Suprapubic skin (tissue), 4 donors: Measurements from ENCODE around the gene PTPN22. TPM values are rescaled to one million over a fixed set of nuclear protein-coding genes. Genes with fewer than 3 reads are reported as not detected.
A peak's percentile ranks its signal among the peaks of the same experiment; 100 is the strongest.

Source experiments
- DNase-seq, 2 donors: peaks; one replicate each; pipeline ENCODE4 v3.0.0-alpha.2; 2019; ENCODE audit warnings: low spot score in 2 of 2
- H3K27ac ChIP-seq: fragments of 200-600 bp; sonication (generic); one replicate; pipeline ENCODE4 v1.5.1; 2019
- H3K27me3 ChIP-seq: fragments of 200-600 bp; sonication (generic); one replicate; pipeline ENCODE4 v1.5.1; 2019
- H3K36me3 ChIP-seq: fragments of 200-600 bp; sonication (generic); one replicate; pipeline ENCODE4 v1.5.1; 2019
- H3K4me1 ChIP-seq: fragments of 200-600 bp; sonication (generic); one replicate; pipeline ENCODE4 v1.5.1; 2019
- H3K4me3 ChIP-seq: fragments of 200-600 bp; sonication (generic); one replicate; pipeline ENCODE4 v1.5.1; 2019; ENCODE audit warnings: mild to moderate bottlenecking
- H3K9me3 ChIP-seq: fragments of 200-600 bp; sonication (generic); one replicate; pipeline ENCODE4 v1.5.1; 2019
- EP300 ChIP-seq: sonication (generic); formaldehyde crosslinking; IDR thresholded peaks from one replicate; pipeline ENCODE4 v1.6.1; 2017; ENCODE audit warnings: antibody characterized with exemption
- POLR2A ChIP-seq, 2 donors: fragments of 450-650 bp; IDR thresholded peaks; one replicate each; pipeline ENCODE4 v1.6.1; 2017; ENCODE audit warnings: antibody characterized with exemption in 2 of 2, mild to moderate bottlenecking in 2 of 2, moderate library complexity in 2 of 2
- POLR2AphosphoS5 ChIP-seq, 3 donors: sonication (generic); formaldehyde crosslinking; IDR thresholded peaks; one replicate each; pipeline ENCODE4 v1.6.1; 2017; ENCODE audit warnings: antibody characterized with exemption in 3 of 3
- WGBS: methylation state at CpG from one replicate; pipeline ENCODE4 v1.1.5; 2018; 5-methylcytosine and 5-hydroxymethylcytosine counted together
- total RNA-seq, 4 donors: library from RNA; depleted of rRNA; stranded (reverse); fragments of >200 nt; gene quantifications; one replicate each; pipeline ENCODE4 v1.1.0, GENCODE V29; 2016
- TF ChIP-seq, protein P1 (sequence below), 2 donors: fragments of 200-600 bp in 1 of 2; fragments of 450-650 bp in 1 of 2; sonication (generic) in 1 of 2; IDR thresholded peaks; one replicate each; pipeline ENCODE4 v1.5.1; 2016 to 2019; ENCODE audit warnings: antibody characterized with exemption in 2 of 2, mild to moderate bottlenecking in 1 of 2, moderate library complexity in 1 of 2

Gene PTPN22
- total RNA-seq, 4 donors from 2014 or later = 0.34 to 1.7 (median 0.77) TPM

DNA sequence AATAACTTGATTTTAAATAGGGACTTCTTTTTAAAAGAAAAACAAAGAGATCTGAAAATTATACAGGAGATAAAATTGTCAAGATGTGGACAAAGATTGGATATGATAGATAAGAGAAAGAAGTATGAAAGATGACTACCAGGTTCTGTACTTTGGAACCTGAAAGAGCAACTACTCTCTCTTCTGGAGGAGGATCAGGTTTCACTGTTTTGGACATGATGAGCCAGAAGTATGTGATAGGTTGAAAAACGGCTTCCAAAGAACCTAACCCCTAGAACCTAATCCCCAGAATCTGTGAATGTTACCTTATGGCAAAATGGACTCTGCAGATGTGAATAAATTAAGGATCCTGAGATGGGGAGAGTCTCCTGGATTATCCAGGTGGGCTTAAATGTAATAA is 85.4 kb downstream of the PTPN22 start:
- Histone ChIP-seq H3K27me3 (no peaks in the 10 kb centered on the region), H3K36me3 (no peaks in the 10 kb centered on the region), H3K27ac (no peak overlapping the region), H3K9me3 (no peaks in the 10 kb centered on the region), H3K4me3 (no peak overlapping the region), H3K4me1 (peaks cover 27% of the 10 kb centered on the region)
- TF ChIP-seq POLR2A (IDR thresholded peaks at IDR 0.05) (no peak), EP300 (no peak), POLR2AphosphoS5 (IDR thresholded peaks at IDR 0.05) (no peak)
- TF ChIP-seq, protein P1, sequence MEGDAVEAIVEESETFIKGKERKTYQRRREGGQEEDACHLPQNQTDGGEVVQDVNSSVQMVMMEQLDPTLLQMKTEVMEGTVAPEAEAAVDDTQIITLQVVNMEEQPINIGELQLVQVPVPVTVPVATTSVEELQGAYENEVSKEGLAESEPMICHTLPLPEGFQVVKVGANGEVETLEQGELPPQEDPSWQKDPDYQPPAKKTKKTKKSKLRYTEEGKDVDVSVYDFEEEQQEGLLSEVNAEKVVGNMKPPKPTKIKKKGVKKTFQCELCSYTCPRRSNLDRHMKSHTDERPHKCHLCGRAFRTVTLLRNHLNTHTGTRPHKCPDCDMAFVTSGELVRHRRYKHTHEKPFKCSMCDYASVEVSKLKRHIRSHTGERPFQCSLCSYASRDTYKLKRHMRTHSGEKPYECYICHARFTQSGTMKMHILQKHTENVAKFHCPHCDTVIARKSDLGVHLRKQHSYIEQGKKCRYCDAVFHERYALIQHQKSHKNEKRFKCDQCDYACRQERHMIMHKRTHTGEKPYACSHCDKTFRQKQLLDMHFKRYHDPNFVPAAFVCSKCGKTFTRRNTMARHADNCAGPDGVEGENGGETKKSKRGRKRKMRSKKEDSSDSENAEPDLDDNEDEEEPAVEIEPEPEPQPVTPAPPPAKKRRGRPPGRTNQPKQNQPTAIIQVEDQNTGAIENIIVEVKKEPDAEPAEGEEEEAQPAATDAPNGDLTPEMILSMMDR (IDR thresholded peaks at IDR 0.05) = no peak
- DNase-seq = no peak
- 47% methylated on average over 1 of the region's 1 CpG for WGBS

DNA sequence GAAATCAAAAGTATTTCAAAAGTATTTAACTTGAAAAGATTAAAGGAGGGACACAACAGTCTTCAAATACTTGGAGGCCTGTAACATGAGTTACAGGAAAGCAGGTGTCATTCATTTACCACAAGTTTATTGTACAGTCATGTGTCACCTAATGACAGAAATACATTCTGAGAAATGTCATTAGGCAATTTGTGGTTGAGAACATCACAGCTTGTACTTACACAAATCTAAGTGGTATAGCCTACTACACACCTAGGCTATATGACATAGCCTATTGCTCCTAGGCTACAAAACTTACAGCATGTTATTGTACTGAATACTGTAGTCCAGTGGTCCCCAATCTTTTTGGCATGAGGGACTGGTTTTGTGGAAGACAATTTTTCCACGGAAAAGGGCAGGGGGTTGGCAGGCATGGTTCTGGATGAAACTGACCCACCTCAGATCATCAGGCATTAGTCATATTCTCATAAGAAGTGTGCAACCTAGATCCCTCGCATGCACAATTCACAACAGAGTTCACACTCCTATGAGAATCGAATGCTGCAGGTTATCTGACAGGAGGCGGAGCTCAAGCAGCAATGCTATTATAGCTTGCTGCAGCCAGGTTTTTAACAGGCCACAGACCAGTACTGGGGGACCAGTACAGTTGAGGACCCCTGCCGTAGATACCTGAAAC is 87.3 kb downstream of the PTPN22 start:
- Histone ChIP-seq H3K27ac (peak overlapping the region; percentile 27), H3K27me3 (no peaks in the 10 kb centered on the region), H3K9me3 (no peaks in the 10 kb centered on the region), H3K4me1 (peaks cover 30% of the 10 kb centered on the region), H3K36me3 (no peaks in the 10 kb centered on the region), H3K4me3 (no peak overlapping the region)
- 72% methylated on average over 5 of the region's 5 CpGs for WGBS
- DNase-seq = no peak
- no peak for TF ChIP-seq EP300
- TF ChIP-seq, protein P1 (IDR thresholded peaks at IDR 0.05) = no peak
- no peak for TF ChIP-seq POLR2AphosphoS5 (IDR thresholded peaks at IDR 0.05)
- TF ChIP-seq POLR2A (IDR thresholded peaks at IDR 0.05) = no peak

DNA sequence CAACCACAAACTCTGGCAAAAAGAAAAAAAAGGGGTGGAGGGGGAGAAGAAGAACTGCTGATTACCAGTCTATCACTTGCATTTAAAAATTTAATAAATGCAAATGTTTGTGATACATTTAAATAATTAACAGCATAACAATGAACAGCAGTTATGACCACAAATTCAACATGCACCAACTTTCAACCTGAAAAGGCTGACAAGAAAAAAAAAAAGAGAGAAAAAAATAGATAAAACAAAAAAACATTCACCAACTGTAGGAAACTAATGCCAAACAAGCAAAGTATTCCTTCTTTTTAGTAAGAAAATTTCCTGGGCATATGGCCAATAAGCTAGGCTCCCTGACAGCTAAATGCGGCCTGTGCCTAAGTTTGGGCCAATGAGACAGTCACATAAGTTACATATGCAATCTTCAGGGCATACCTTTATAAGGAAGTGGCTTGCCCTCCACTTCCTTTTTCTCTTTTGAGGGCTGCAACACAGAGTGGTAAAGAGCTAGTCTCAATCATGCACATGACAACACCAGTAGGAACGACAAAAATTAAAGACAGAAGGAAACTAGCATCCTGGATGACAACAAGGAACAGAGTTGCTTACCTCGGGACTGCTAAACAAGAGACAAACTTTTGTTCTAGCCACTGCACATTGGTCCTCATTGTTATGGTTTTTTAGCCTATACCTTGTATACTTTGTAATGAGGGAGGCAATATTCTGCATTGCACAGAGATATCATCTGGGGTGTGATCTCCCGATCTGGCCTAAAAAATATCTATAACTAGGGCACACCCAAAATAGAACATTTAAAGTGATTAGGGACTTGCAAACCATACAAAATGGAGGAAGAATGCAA is 88.0 kb downstream of the PTPN22 start:
- 19% methylated on average over 4 of the region's 4 CpGs for WGBS
- Histone ChIP-seq H3K27ac (peak overlapping the region; percentile 27), H3K9me3 (no peaks in the 10 kb centered on the region), H3K27me3 (no peaks in the 10 kb centered on the region), H3K4me3 (no peak overlapping the region), H3K4me1 (peaks cover 30% of the 10 kb centered on the region), H3K36me3 (no peaks in the 10 kb centered on the region)
- DNase-seq = no peak
- TF ChIP-seq, protein P1 (IDR thresholded peaks at IDR 0.05) = no peak
- TF ChIP-seq POLR2A (IDR thresholded peaks at IDR 0.05) = no peak
- TF ChIP-seq POLR2AphosphoS5 (IDR thresholded peaks at IDR 0.05) = no peak
- TF ChIP-seq EP300 = no peak

DNA sequence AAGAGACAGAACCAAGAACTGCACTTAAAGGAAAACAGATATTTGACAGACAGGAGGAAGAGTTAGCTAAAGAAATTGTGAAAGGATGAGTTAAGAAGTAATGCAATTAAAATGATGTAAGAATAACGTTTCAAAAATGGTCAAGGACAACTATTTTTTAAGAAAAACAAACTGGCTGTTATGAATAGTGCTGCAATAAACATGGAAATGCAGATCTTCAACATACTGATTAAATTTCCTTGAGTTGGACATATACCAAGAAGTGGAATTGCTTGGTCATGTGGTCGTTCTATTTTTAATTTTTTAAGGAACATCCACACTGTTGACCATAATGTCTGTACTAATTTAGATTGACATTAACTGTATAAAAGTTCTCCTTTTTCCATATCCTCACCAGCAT is 89.1 kb downstream of the PTPN22 start:
- TF ChIP-seq POLR2AphosphoS5 (IDR thresholded peaks at IDR 0.05) (no peak), POLR2A (IDR thresholded peaks at IDR 0.05) (no peak), EP300 (no peak)
- TF ChIP-seq, protein P1 (IDR thresholded peaks at IDR 0.05) = no peak
- Histone ChIP-seq H3K36me3 (no peaks in the 10 kb centered on the region), H3K27me3 (no peaks in the 10 kb centered on the region), H3K9me3 (no peaks in the 10 kb centered on the region), H3K27ac (no peak overlapping the region), H3K4me3 (no peak overlapping the region), H3K4me1 (peaks cover 30% of the 10 kb centered on the region)
- 30% methylated on average over 2 of the region's 2 CpGs for WGBS
- no peak for DNase-seq
